HG03025 (cell line): ENCODE measurements around the gene SEC22A.

Source experiments
- ATAC-seq: cut with Tn5 transposase; IDR thresholded peaks from one replicate; pipeline ENCODE4 v1.9.1; 2021; ENCODE audit warnings: mild to moderate bottlenecking, moderate library complexity; ENCODE audit not compliant: unreplicated experiment, low FRiP score

The SEC22A gene

GRCh38 chr3:123286308-123287023, 84.7 kb downstream of the SEC22A start:
- no peak for ATAC-seq

- no peak for ATAC-seq
These were observed 85.6 kb downstream of the SEC22A start for GRCh38 chr3:123287051-123287961.

- ATAC-seq, result no peak
These were observed 86.2 kb downstream of the SEC22A start for GRCh38 chr3:123287962-123288302.

- no peak for ATAC-seq
These were observed 87.8 kb downstream of the SEC22A start for GRCh38 chr3:123289391-123290106.

- no peak for ATAC-seq
These were observed 88.6 kb downstream of the SEC22A start for GRCh38 chr3:123290107-123290930.

- no peak for ATAC-seq
These were observed 89.2 kb downstream of the SEC22A start for GRCh38 chr3:123290962-123291361.

- ATAC-seq, result no peak
These were observed 89.7 kb downstream of the SEC22A start for GRCh38 chr3:123291404-123291803.

GRCh38 chr3:123292321-123293310, 90.9 kb downstream of the SEC22A start:
- ATAC-seq, result no peak

GRCh38 chr3:123294296-123294938, 92.7 kb downstream of the SEC22A start:
- ATAC-seq, result no peak

- no peak for ATAC-seq
These were observed 93.6 kb downstream of the SEC22A start for GRCh38 chr3:123295171-123295900.

GRCh38 chr3:123295901-123296250, 94.1 kb downstream of the SEC22A start:
- no peak for ATAC-seq

- no peak for ATAC-seq
These were observed 94.5 kb downstream of the SEC22A start for GRCh38 chr3:123296261-123296660.

GRCh38 chr3:123296836-123297626, 95.3 kb downstream of the SEC22A start:
- no peak for ATAC-seq

- no peak for ATAC-seq
These were observed 95.8 kb downstream of the SEC22A start for GRCh38 chr3:123297627-123297899.

GRCh38 chr3:123298903-123299302, 97.2 kb downstream of the SEC22A start:
- ATAC-seq, result no peak

GRCh38 chr3:123299581-123299980, 97.8 kb downstream of the SEC22A start:
- ATAC-seq, result no peak

- ATAC-seq, result no peak
These were observed 98.3 kb downstream of the SEC22A start for GRCh38 chr3:123300056-123300455.

- ATAC-seq, result no peak
These were observed 98.8 kb downstream of the SEC22A start for GRCh38 chr3:123300583-123300982.
